ENCODE measurements around the gene BCL2L12. TPM values are rescaled to one million over a fixed set of nuclear protein-coding genes. Genes with fewer than 3 reads are reported as not detected.

BCL2L12 gene
- polyA plus RNA-seq, 3 donors: 14.1 to 18.4 (median 15.4) TPM

DNA sequence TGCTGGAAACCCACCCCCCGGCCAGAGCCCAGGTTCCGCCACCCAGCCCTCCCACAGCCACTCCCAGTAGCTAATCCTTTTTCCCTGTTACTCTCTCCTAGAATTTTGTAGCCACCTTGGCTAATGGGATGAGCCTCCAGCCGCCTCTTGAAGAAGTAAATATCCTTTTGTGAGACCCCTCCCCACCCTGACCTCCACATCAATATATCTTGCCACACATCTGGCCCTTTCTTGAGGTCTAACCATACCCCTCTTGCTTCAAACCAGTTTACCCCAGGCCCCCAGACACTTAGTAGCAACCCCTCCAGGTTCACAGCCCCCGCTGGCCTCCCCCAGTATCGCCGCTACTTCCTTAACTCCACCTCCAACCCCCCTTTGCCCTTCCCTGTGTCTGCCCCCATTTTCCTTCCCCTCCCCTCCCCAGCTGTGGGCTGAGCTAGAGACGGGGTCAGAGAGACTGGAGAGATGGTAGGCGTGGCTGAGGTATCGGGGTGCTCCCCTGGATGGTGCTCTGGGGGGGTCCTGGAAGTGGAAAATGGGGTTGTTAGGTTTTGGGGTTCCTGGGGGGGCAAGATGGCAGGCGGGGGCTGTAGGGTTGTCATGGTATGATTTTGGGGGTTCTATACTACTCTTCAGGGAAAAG is 14.2 kb downstream of the BCL2L12 start:
- WGBS, 3 donors: 57 to 59% (median 59%) methylated on average over 10 of the region's 10 CpGs
- H3K27ac ChIP-seq (ENCODE audit: low read depth, low read length): no peak overlapping the region

DNA sequence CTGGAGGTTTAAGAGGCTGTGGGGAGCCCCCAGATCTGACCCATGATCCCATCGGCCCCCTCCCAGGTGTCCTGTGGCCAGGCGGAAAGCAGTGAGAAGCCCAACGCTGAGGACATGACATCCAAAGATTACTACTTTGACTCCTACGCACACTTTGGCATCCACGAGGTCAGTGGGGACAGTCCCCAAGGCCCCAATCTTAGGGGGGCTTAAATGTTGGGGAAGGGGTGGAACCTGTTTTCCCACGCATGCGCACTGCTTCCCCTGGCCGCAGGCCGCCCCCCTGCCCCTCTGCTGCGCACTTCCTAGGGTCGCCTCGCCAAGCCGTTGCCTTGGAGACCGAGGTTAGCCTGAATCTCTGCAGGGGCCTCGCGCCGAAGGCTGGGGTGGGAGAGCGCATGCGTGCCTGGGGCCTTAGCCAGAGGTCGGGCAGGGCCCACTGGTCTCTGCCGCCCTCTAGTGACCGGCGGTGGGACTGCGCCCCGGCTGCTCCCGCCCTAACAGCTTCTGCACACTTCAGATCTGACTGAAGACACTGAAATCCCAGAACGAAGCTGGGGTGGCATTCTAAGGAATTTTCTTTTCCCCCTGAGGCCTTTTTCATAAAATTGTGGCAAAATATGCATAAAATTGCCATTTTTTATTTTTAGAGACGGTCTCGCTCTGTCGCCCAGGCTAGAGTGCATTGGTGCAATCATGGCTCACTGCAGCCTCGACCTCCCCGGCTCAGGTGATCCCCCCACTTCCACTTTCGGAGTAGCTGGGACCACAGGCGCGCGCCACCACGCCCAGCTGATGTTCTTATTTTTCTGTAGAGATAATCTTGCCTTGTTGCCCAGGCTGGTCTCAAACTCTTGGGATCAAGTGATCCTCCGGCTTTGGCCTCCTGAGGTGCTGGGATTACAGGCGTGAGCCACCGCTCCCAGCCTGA is 15.0 kb downstream of the BCL2L12 start:
- no peak overlapping the region for H3K27ac ChIP-seq (ENCODE audit: low read depth, low read length)
- whole genome bisulfite sequencing, 3 donors: 29 to 34% (median 32%) methylated on average over 40 of the region's 40 CpGs

GRCh38 chr19:49681830-49682229 is 16.1 kb downstream of the BCL2L12 start:
- 78 to 90% (median 88%) methylated on average over 19 of the region's 19 CpGs for WGBS, 3 donors
- no peak overlapping the region for H3K27ac ChIP-seq (ENCODE audit: low read depth, low read length)

DNA sequence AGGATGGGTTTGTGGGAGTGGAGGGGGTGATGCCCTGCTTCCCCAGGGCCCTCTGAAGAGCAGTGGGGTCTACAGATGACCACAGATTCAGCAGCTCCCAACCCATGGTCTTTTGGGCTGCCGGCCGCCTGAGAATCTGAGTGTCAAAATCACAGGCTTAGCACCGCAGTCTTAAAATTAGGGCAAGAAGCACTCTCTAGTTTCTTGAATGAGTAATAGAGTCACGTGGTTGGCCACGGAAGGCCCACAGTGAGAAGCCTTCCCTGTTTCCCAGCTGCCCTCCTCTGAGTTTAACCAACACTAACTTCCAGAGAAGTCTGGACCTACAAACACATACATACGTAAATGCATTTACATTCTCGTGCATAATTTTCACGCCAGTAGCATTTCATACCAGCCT is 16.5 kb downstream of the BCL2L12 start:
- 80 to 92% (median 91%) methylated on average over 8 of the region's 8 CpGs for WGBS, 3 donors

DNA sequence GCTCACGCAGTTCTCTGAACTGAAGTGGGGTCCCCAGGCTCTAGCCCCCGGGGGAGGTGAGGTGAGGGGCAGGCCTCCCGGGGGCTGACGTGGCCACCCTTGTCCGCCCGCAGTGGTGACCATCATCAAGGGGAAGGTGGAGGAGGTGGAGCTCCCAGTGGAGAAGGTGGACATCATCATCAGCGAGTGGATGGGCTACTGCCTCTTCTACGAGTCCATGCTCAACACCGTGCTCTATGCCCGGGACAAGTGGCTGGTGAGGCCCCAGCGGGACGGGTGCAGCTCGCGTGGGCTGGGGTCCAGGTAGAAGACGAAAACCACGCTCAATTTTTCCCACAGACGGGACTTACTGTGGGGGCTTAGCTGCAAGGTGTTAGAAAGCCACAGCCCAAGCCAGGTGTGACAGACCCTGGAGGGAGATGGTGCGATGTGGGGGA is 18.1 kb downstream of the BCL2L12 start:
- 91 to 95% (median 92%) methylated on average over 18 of the region's 18 CpGs for WGBS, 3 donors
- H3K27ac ChIP-seq (ENCODE audit: low read depth, low read length): no peak overlapping the region

More for the DNA sequence above, 16.5 kb downstream of the BCL2L12 start:
- no peak overlapping the region for H3K27ac ChIP-seq (ENCODE audit: low read depth, low read length)

GRCh38 chr19:49684251-49684982 is 18.7 kb downstream of the BCL2L12 start:
- 81 to 88% (median 85%) methylated on average over 32 to 35 of the region's 35 CpGs for WGBS, 3 donors

GRCh38 chr19:49684983-49685553 is 19.3 kb downstream of the BCL2L12 start:
- WGBS, 3 donors: 80 to 86% (median 85%) methylated on average over 13 of the region's 13 CpGs
- H3K27ac ChIP-seq (ENCODE audit: low read depth, low read length): no peak overlapping the region

More at GRCh38 chr19:49684251-49684982, 18.7 kb downstream of the BCL2L12 start:
- no peak overlapping the region for H3K27ac ChIP-seq (ENCODE audit: low read depth, low read length)

DNA sequence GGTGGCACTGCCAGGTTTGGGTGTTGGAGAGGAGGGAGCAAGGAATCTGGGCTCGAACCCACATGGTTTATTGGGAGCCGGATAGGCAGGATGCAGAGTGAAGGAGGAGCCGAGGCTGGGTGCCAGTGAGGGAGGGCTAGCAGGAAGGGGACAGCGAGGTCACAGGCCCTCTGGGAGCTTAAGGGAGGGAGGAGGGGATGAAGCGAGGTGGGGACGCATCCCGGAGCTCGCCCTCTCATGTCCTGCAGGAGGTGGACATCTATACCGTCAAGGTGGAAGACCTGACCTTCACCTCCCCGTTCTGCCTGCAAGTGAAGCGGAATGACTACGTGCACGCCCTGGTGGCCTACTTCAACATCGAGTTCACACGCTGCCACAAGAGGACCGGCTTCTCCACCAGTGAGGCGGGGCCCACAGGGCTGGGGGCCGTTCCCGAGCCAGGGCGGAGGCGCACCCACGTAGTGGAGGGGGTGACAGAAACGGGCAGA is 20.2 kb downstream of the BCL2L12 start:
- H3K27ac ChIP-seq (ENCODE audit: low read depth, low read length): no peak overlapping the region
- WGBS, 3 donors: 57 to 68% (median 66%) methylated on average over 21 to 23 of the region's 23 CpGs

DNA sequence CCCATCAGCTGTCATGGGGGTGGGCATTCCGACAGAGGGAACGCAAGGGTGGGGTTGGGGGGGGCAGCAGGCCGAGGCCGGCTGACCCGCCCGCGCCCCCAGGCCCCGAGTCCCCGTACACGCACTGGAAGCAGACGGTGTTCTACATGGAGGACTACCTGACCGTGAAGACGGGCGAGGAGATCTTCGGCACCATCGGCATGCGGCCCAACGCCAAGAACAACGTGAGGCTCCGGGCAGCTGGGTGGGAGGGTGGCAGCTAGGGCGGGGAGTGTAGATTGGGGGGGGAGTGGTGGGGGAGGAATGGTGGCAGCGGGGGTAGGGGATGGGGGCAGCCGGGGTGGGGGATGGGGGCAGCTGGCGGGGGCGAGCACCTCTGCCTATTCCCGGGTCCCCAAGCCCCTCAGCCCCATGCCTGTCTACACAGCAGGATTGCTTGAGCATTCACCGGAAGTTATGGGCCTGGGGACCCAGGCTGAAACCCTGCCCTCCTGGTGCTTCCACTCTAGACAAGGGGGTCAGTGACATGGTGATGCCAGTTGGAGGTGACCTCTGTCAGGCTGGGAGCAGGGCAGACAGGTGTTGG is 20.9 kb downstream of the BCL2L12 start:
- no peak overlapping the region for H3K27ac ChIP-seq (ENCODE audit: low read depth, low read length)
- WGBS, 3 donors: 75 to 89% (median 86%) methylated on average over 26 to 27 of the region's 27 CpGs

DNA sequence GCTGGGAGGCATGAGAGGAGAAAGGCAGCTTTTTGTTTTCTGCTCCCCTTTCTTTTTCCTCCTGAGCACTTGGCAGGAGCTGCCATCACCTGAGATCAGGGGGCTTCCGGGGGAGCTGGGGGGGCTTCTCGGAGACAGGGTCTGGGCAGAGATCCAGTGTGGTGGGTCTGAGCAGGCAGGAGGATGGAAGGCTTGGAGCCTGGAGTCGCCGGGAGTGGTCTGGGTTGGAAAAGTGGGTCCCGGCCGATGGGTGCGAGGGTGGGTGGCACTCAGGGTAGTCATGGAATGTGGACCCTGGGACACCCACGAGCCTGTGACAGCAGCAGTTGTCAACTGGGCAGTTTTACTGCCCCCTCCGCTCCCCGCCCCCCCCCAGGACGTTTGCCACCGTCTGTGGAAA is 21.4 kb downstream of the BCL2L12 start:
- WGBS, 3 donors: 53 to 69% (median 55%) methylated on average over 11 to 12 of the region's 12 CpGs

GRCh38 chr19:49687566-49688316 is 22.0 kb downstream of the BCL2L12 start:
- no peak overlapping the region for H3K27ac ChIP-seq (ENCODE audit: low read depth, low read length)
- WGBS, 3 donors: 53 to 74% (median 57%) methylated on average over 18 to 26 of the region's 26 CpGs

More for the DNA sequence above, 21.4 kb downstream of the BCL2L12 start:
- H3K27ac ChIP-seq (ENCODE audit: low read depth, low read length): no peak overlapping the region

- H3K27ac ChIP-seq (ENCODE audit: low read depth, low read length): no peak overlapping the region
- WGBS, 3 donors: 61 to 81% (median 69%) methylated on average over 12 of the region's 12 CpGs
Observed at GRCh38 chr19:49688531-49689132, 22.9 kb downstream of the BCL2L12 start.

GRCh38 chr19:49689133-49690078 is 23.7 kb downstream of the BCL2L12 start, which contains the start of gene ADM5:
ADM5 (plus strand) TSS chr19:49689594; CDS start chr19:49689838, 244 bp downstream.
- 26 to 33% (median 33%) methylated on average over 50 to 54 of the region's 54 CpGs for WGBS, 3 donors
- no peak within 1 kb of the TSS for H3K27ac ChIP-seq (ENCODE audit: low read depth, low read length)

DNA sequence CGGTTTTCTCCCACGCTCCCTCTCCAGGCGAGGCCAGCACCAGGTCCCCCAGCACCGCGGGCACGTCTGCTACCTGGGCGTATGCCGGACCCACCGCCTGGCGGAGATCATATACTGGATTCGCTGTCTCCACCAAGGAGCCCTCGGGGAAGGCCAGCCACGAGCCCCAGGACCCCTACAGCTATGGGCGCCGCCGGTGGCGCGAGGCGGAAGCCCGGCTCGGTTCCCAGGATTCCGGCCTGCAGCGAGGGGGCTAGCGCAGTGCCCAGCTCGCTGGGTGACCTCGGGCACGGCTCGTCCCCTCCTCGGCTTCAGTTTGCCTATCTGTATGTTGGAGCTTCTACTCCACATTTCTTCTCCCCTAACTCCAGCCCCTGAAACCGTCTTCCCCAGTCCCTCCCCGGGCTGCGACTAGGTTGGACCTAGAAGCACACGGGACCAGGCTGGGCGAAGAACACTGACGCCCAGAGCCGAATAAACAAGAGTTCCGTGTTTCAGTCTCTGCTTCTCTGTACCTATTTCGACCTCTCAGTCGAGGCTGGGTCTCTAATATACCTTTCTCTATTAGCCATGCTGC is 24.4 kb downstream of the BCL2L12 start:
- WGBS, 3 donors: 8 to 16% (median 13%) methylated on average over 36 to 39 of the region's 39 CpGs
- no peak overlapping the region for H3K27ac ChIP-seq (ENCODE audit: low read depth, low read length)

GRCh38 chr19:49690656-49691242 is 25.0 kb downstream of the BCL2L12 start, which contains the start of gene CPT1C:
CPT1C (plus strand) TSS chr19:49691116; CDS start chr19:49692253, 1,137 bp downstream.
- 2 to 4% (median 3%) methylated on average over 38 of the region's 38 CpGs for WGBS, 3 donors
- H3K27ac ChIP-seq (ENCODE audit: low read depth, low read length): no peak within 1 kb of the TSS
